HS-27A (cell line): Measurements from ENCODE around the gene GRID1.

Experiments
- DNase-seq: peaks from one replicate; pipeline ENCODE4 v3.0.0-alpha.2; 2012; ENCODE audit warnings: low read depth, missing footprints

Gene GRID1

GRCh38 chr10:86368987-86369386 lies 2.4 kb upstream of the GRID1 start:
- no peak for DNase-seq

GRCh38 chr10:86368046-86368445 lies 1.5 kb upstream of the GRID1 start:
- DNase-seq, result no peak

GRCh38 chr10:86367152-86367951 lies 757 bp upstream of the GRID1 start:
- no peak for DNase-seq

- no peak for DNase-seq
Observed at GRCh38 chr10:86366902-86367151, 232 bp upstream of the GRID1 start.

- DNase-seq, result no peak
Observed at GRCh38 chr10:86365346-86366032, 1.1 kb downstream of the GRID1 start.

GRCh38 chr10:86364491-86365345 lies 1.9 kb downstream of the GRID1 start:
- DNase-seq, result no peak

DNA sequence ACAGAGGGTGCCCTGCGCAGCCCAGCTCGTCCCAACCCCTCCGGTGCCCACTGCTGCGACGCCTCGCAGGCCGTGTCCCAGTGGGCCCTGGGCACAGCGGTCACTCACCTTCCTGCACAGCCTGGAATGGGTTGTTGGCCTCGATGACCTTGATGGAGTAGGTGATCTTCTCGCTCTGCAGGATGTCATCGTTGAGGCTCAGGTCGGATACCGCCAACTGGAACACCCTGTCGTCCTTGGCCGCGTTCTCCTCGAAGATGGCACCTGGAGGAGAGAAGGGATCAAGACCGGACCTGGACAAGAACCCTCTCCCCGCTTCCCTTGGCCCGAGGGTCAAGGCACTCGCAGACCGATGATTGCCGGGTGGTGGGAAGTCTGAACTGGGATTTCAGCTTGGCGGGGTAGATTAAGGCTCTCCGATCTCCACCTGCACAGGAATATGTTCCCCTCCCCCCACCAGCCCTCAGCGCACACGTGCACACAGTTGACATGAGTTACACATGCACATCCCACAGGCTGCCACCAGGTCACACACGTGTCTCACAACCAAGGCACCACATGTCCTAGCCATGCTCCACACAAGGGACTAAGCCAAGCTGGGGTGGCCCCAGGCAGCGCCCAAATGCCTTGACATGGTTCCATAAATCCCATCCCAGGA lies 2.6 kb downstream of the GRID1 start:
- no peak for DNase-seq

DNA sequence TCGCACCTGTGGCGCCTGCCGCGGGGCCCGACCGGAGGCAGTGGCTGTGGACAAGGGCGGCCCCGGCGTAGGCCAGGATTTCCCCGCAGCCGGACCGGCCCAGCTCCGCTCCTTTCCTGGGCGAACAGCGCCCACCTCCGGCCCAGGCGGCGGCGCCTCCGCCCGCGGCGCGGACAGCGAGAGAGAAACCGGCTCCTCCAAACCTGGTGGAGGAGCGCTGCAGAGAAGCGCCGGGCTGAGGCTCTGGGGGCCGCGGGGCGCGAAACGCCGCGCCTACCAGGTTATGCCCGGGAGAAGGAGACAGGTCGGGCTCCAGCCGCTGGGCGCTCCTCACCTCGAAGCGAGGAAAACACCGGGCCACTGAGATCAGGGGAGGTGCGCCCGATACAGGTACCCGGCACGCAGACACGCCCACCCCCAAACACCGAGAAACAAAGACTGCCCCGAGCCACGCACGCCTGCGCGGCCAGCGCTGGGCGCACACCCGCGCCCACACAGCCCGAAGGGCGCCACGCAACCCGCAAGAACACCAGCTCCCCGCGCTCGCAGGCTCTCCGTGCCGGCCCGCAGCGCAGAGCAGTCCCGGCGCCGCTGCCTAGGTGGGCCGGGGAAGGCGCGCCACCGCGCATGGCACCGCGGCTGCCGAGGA lies 3.3 kb downstream of the GRID1 start:
- no peak for DNase-seq

- no peak for DNase-seq
Observed at GRCh38 chr10:86362586-86363183, 3.9 kb downstream of the GRID1 start.

GRCh38 chr10:86362129-86362527 lies 4.5 kb downstream of the GRID1 start:
- no peak for DNase-seq

GRCh38 chr10:86361156-86362128 lies 5.2 kb downstream of the GRID1 start:
- DNase-seq, result no peak

DNA sequence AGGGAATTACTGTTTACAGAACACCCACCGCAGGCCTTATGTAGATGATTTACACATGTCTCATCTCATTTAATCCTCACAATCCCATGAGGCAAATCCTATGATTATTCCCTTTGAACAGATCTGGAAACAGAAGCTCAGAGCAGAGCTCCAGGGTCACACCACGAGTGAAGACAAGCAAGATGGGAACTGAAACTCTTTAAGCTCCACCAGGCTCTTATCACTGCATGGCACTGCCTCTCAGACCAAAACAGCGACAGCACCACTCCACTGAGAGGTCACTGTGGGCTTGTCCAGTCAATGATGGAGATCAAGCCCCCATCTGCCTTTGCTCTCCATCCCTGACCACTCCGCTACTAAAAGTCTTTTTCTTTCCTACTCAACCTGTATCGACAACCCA lies 5.9 kb downstream of the GRID1 start:
- no peak for DNase-seq

DNA sequence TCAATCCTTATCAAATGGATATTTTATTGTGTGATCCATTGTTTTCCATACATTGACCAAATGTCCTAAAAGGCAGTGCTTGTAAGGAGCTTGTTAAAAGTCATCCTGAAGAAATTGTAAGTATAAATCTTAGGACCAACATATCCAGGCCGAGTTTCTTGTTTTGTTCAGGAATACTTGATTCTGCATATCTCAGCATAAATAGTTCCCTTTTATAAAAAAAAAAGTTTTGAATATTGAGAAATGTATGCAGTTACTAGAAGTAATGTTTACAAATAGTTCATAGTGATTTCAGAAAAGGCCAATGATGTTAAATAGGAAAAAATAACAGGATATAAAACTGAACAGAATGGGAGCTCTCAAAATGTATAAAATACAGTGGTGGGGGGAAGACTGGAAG lies 6.6 kb downstream of the GRID1 start:
- no peak for DNase-seq

GRCh38 chr10:86359111-86359510 lies 7.5 kb downstream of the GRID1 start:
- DNase-seq, result no peak

- DNase-seq, result no peak
Observed at GRCh38 chr10:86357676-86358075, 8.9 kb downstream of the GRID1 start.

DNA sequence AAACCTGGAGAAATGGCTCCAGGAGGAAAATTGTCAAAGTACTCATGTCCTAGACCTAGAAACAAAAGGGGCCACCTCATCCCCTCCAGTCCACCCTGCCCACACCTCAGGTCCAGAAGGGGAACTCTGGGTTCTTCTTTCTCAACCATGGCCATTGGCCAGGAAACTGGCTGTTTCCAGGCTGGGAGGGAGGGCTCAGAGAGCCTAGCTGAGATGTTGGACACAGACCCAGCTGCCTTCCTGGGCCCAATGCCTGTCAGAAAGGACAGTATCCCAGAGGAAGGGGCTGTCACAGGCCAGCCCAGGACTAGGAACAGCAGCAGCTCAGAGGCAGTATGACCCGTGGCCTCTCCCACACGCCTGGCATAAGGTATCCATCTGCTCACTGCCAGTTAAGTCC lies 9.6 kb downstream of the GRID1 start:
- DNase-seq, result no peak

GRCh38 chr10:86356296-86356695 lies 10.3 kb downstream of the GRID1 start:
- DNase-seq, result no peak

- DNase-seq, result no peak
Observed at GRCh38 chr10:86355571-86356038, 11.0 kb downstream of the GRID1 start.

GRCh38 chr10:86354761-86355540 lies 11.6 kb downstream of the GRID1 start:
- DNase-seq, result no peak
